GM18951 (cell line): ENCODE data around the gene USP6NL.
"Not testable (repeated sequence)": the region's sequence is repeated elsewhere in the genome, so short reads cannot be mapped to it uniquely, and the experiment has no call there.

ENCODE experiments used
- POLR2A ChIP-seq: IDR thresholded peaks from 4 replicates; pipeline ENCODE4 v1.6.1; 2011; ENCODE audit warnings: mild to moderate bottlenecking; ENCODE audit not compliant: insufficient read length, insufficient read depth; ENCODE audit errors: extremely low read depth
- in situ Hi-C: fragments of 300-500 bp; cut with MboI; formaldehyde crosslinking; loops from one replicate; pipeline ENCODE4 v1.12.0; 2022; ENCODE audit warnings: low sequenced_read_pairs, mixed read lengths, inconsistent platforms; ENCODE audit not compliant: unreplicated experiment

The USP6NL gene

DNA sequence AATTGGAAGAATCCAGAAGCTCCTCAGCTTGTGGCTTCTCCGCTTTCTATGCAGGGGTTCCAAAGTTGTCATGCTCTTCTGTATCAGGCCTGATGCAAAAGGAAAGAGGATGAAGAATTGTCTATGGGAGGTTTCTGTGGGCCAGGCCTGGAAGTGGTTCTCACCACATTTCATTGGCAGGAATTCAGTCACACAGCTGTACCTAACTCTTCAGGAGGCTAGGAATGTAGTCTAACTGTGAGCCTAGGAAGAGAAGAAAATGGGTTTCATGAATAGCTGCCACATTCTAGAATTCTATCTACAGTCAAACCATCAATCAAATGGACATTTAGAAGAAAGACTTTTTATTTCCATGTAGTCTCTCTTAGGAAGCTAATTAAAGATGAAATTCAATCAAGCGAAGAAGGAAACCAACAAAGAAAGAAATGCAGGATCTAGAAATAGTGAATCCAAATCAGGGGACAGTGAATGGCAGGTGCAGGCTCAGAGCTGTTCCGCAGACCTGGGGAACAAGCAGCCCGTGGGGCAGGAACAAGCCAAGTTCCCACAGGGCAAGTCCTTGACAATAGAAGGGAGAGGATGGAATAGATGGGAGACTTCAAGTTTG lies 25.4 kb upstream of the USP6NL start:
- in situ Hi-C loops: no loop called here
- no peak for TF ChIP-seq POLR2A

GRCh38 chr10:11631890-11632587 lies 20.6 kb upstream of the USP6NL start:
- in situ Hi-C loops: loop anchor here (5.0 kb wide), 1 partner anchor 35 kb away; no protein-coding TSS in a partner anchor

DNA sequence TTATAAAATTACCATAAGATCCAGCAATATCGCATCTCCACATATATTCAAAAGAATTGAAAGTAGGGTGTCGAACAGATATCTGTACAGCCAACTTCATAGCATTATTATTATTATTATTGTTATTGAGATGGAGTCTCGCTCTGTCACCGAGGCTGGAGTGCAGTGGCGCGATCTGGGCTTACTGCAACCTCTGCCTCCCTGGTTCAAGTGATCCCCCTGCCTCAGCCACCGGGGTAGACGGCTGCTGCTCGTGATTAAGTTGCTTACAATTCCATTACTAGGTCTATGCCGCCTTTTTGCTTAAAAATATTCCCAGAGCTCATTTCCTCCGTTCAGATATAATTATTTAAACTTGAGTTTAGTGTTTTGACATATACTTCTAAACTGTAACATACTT lies 19.8 kb upstream of the USP6NL start:
- no peak for TF ChIP-seq POLR2A
- in situ Hi-C loops: loop anchor here (5.0 kb wide), 1 partner anchor 36 kb away; no protein-coding TSS in a partner anchor

More at GRCh38 chr10:11631890-11632587, 20.6 kb upstream of the USP6NL start:
- no peak for TF ChIP-seq POLR2A

- in situ Hi-C loops: loop anchor here (5.0 kb wide), 1 partner anchor 38 kb away; no protein-coding TSS in a partner anchor
Measured at GRCh38 chr10:11629731-11630130, 18.3 kb upstream of the USP6NL start.

DNA sequence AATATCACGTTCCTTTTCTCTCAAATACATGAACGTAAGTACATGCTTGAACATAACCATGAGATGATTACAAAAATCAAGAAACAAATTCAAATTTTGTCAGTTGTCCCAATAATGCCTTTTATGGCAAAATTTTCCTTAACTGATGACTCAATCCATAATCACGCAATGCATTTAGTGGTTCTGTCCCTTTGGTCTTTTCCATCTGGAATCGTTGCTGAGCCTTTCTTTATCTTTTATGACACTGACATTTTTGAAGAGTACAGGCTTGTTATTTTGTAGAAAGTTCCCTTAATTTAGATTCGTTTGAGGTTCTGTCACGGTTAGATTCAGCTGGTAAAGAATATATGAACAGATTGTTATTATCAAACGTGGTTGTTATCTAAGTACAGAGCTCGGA lies 16.5 kb upstream of the USP6NL start:
- in situ Hi-C loops: not testable (repeated sequence)

More at GRCh38 chr10:11629731-11630130, 18.3 kb upstream of the USP6NL start:
- no peak for TF ChIP-seq POLR2A

DNA sequence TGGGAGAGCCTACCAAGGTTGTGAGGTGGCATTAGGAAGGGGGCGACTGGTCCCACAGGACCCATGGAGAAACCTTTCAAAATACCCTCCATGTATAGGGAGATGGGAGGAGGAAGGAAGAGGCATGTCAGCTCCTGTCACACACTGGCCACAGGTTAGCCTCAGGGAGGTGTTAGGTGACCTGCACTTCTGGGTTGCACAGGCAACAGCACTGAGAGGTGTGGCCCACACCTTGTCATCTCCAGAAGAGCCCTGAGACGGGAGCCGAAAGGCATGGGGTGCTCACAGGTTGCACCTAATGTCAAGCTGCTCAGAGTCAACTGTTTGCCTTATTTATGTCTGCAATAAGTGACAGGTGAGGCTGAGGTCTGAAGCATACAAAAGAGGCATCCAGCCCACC lies 14.6 kb upstream of the USP6NL start:
- in situ Hi-C loops: no loop called here
- TF ChIP-seq POLR2A: no peak

DNA sequence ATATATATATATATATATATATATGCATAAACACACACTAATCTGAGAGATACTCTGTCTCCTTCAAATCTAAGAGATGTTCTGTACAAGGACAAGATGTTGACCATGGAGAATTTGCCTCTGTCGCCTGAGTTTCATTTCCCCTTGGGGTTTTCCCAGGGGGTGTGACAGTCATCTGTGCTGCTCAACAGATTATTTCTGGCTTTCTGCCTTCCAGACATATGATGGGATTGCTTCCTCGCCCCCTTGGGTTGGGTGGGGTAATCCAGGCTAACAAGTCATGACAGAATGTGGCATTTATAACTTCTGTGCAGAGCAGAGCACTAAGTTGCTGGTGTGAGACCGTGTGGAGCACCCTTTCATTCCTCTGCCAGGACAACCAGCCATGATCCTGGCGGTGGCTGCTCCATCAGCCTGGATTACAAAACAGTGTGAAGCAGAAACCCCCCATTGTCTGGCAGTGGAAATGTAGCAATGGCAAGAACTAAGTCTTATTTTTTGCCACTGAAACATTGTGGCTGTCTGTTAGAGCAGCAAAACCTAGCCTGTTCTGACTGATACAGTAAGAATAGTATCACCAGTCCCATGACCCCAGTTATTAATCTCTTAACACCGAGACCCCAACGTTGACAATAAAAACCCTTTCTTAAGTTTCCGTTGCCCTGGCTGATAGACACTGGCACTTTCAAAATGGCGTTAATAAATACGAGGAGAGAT lies 13.7 kb upstream of the USP6NL start:
- in situ Hi-C loops: no loop called here
- TF ChIP-seq POLR2A: no peak

- in situ Hi-C loops: no loop called here
- no peak for TF ChIP-seq POLR2A
Measured at GRCh38 chr10:11617233-11617632, 5.8 kb upstream of the USP6NL start.

- no peak for TF ChIP-seq POLR2A
- in situ Hi-C loops: no loop called here
Measured at GRCh38 chr10:11616021-11616420, 4.6 kb upstream of the USP6NL start.

DNA sequence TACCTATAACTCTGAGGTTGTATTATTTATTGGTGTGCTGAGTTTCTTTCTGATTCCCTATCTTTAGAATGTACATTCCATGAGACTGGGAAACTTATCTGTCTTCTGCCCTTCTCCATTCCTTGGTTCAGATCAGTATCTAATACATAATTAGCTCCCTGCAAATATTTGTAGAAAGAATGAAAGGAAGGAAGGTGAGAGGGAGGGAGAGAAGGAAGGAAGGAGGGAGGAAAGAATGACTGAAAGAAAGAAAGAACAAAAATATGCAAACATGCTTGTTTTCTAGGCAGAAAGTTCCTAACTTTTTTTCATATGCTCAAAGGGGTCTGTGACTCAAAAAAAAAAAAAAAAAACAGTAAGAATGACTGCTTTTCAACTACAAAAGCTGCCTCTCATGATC lies 3.9 kb upstream of the USP6NL start:
- TF ChIP-seq POLR2A: no peak
- in situ Hi-C loops: no loop called here

- TF ChIP-seq POLR2A: no peak
Measured at GRCh38 chr10:11612021-11613001, 861 bp upstream of the USP6NL start.

DNA sequence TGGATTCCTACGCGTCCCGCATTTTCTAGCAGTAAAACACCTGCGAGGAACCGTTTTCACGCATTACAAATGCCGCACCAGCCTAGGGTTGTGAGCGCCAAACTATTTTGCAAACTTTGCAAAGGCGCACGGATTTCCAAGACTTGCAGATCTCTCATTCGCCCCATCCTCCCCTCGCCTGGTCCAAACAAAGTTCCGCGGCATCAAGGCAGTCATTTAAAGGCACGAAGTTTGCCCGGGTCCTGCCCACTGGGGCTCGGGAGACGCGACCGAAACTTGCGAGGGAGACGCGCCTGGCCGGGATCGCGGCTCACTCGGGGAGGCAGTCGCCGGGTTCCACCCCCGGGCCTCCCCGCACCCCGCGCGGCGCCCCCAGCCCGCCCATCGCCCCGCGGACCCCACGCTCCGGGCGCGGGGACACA lies 613 bp downstream of the USP6NL start:
- in situ Hi-C loops: no loop called here
- TF ChIP-seq POLR2A: no peak

More at GRCh38 chr10:11612021-11613001, 861 bp upstream of the USP6NL start:
- in situ Hi-C loops: no loop called here
